KBM-7 (cell line): Measurements from ENCODE around the gene ADGRD1.

Experiments used
- DNase-seq: peaks from one replicate; pipeline ENCODE4 v3.0.0-alpha.2; 2015
- in situ Hi-C: fragments of 300-500 bp; cut with MboI; formaldehyde crosslinking; loops from 2 replicates; pipeline ENCODE4 v1.14.3; 2020; ENCODE audit warnings: low sequenced_read_pairs, low pct_unique_long_range_greater_than_20kb, mixed read lengths

Gene ADGRD1

DNA sequence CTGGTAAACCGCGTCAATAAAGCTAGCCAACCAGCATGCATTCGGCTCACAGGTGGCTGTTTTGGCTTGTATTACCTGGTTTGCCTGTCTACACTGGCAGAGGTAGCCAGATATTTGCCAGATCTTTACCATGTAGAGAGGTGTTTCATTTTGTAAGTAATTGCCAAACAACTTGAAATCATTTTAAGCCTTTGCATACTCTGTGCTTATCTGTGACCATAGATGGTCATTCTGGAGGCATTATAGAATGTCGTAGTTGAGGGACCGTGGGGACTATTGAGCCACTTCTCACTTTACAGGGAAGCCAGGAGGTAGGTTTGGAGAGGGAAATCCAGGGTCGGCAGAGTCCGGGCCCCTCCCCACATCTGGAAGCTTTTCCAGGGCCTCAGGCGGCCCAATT is 5.9 kb downstream of the ADGRD1 start:
- DNase-seq: no peak
- in situ Hi-C loops: no loop called here

- in situ Hi-C loops: no loop called here
- DNase-seq: no peak
Measured at GRCh38 chr12:130960058-130960457, 6.4 kb downstream of the ADGRD1 start.

GRCh38 chr12:130960787-130961186 is 7.1 kb downstream of the ADGRD1 start:
- no peak for DNase-seq
- in situ Hi-C loops: no loop called here

DNA sequence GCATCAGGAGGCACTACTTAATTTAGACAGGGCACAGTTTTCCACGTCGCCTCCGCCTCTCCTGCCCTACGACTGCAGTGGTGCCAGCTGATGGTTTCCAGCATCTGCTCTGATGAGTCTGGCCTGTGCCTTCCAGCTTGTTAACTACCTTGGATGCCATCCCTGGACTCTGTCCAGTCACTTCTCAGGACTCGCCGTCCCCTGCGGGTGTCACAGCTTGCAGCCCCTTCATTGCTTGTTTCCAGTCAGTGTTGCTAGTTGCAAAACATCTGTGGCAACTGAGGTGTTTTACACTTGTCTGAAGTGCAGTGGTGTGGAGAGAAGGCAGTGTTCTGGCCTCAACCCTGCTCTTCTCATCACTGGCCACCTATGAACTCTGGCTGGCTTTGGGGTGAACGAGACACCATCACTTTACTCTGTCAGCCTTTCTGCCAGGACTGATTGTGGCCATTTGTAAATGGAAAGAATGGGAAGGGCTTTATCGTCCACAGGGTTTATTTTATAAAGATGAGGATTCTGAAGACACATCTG is 8.3 kb downstream of the ADGRD1 start:
- in situ Hi-C loops: no loop called here
- DNase-seq: no peak

DNA sequence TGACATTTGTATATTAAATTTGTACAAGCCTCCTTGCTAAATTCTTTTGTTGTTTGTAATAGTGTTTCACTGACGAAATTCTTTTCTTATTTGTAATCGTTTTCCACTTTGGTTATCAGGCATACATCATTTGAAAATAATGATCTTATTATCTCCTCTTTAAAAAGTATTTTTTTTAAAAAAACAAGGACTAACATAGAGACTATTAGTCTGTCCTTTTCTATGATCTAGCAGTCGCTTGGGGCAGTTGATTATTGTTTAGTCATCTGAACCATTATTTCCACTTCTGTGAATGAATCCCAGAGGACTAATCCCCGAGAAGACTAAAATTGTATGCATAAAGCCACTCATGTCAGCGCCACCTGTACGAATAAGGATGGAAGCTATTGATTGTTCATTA is 11.5 kb downstream of the ADGRD1 start:
- no peak for DNase-seq
- in situ Hi-C loops: no loop called here

DNA sequence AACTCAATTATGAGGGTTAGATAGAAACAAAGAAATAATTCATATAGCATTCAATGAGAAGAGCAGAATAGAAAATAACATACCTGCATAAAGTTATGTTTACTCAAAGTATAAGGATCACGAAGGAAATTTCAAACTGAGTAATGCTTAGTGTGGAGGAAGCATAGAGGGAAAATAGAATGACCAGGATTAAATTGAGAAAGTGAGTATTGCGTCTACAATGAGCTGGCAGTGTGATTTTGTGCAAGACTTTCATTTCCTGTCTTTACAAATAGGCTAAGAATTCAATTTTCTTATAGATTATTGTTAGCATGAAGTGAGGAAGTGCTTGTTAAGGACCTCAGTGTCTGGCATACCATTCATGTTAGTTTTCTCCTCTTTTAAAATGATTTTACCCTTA is 12.0 kb downstream of the ADGRD1 start:
- no peak for DNase-seq
- in situ Hi-C loops: no loop called here

GRCh38 chr12:130966443-130967030 is 12.8 kb downstream of the ADGRD1 start:
- in situ Hi-C loops: no loop called here
- DNase-seq: no peak

- DNase-seq: no peak
- in situ Hi-C loops: no loop called here
Measured at GRCh38 chr12:130967636-130968035, 13.9 kb downstream of the ADGRD1 start.

DNA sequence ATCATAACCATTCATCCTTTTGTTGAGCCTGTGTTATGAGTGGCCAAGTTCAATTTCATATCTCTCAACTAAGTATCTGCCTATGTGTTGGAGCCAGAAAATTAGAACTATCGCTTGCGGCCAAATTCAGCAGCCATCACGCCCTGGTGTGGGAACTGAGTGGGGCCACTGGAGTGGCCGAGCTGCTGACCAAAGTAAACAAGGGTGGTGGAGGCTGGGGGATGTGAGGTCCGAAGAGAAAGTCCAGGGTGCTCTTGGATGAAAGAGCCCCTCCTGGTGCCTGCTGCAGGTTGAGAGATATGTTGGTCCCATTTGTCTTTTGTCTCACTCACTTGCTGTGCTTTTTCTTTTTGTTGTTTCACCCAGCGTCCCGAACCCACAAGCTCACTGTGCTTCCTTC is 14.9 kb downstream of the ADGRD1 start:
- in situ Hi-C loops: no loop called here
- DNase-seq: no peak

- DNase-seq: no peak
- in situ Hi-C loops: no loop called here
Measured at GRCh38 chr12:130969223-130969622, 15.5 kb downstream of the ADGRD1 start.

GRCh38 chr12:130970165-130970907 is 16.6 kb downstream of the ADGRD1 start:
- DNase-seq: no peak
- in situ Hi-C loops: no loop called here

- no peak for DNase-seq
- in situ Hi-C loops: no loop called here
Measured at GRCh38 chr12:130970908-130971233, 17.2 kb downstream of the ADGRD1 start.

DNA sequence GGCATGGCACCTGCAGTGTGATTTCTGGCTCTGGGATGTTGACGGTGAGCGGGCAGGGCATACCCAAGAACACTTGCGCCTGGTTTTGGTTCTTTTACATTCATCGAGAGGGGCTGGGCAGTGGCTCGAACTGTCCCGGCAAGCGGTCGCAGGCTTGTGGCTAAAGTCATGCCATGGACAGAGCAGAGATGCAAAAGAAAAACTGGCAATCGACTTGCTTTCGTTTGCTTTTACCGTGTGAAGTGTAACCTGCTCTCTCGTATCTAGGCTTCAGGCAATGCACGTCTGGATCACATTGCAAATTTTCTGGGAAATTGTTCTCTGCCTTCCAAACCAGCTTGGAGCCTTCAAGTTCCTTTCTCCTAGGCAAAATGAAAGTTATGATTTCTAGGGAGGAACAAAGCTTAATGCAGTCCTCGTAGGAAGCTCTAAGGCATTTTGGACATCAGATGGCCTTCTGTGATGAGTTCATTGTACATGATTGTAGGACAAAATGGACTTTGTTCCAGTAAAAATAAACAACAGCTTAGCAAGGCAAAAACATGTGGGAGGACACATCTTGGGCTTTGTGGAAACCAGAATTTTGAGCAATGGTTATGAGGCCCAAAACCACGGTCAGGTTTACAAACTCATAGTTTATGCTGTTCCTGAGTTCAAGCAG is 18.3 kb downstream of the ADGRD1 start:
- in situ Hi-C loops: no loop called here
- DNase-seq: no peak

DNA sequence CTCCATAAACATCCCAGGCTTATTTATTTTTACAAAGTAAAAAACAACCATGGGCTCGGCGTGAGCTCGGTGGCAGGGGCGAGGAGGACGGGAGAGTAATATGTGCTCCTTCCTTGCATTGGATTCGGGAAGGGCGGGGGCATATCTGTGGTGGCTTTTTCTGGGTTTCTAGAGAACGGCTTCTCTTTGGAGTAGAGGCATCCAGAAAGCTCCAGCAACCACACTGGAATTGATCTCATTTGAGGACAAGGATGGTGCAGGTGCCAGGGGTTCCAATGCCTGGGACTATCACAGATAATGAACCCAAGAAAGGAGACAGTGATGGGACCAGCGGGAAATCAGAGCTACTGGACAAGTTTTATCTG is 18.9 kb downstream of the ADGRD1 start:
- in situ Hi-C loops: no loop called here
- no peak for DNase-seq

DNA sequence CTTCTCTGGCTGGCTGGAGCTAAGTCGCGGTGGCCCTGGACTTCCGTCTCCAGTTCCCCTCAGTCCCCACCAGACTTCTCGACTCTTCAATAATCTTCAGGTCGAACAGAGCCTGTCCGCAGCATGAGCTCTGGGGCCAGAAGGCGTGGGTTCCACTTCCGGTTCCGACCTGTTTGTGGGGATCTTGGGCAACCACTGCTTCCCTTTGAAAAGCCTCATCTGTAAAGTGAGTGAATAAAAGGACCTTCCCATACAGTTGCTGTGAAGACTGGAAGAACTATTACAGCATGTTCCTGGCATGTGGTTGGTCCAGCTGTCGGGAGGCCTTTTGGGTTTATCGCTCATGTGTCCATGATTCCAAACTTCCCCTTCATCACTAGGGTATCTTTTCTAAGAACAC is 19.4 kb downstream of the ADGRD1 start:
- in situ Hi-C loops: no loop called here
- no peak for DNase-seq

DNA sequence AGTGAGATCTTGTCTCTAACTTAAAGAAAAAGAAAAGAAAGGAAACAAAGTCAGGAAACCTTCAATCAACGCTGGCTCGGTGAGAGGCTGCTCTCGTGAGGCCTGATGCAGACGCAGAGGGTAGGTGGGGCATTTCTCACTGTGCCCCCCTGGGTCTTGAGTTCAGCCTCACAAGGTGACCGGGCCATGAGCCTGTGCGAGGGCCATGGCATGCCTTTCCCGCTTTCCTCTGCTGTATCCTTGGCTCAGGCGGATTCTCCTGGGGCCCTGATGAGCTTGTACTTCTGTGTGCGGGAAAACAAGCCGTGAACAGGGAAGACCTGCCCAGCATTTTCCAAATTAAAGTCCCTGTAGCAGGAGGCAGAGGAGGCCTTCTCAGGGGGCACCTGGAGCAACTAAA is 20.2 kb downstream of the ADGRD1 start:
- DNase-seq: no peak
- in situ Hi-C loops: no loop called here

DNA sequence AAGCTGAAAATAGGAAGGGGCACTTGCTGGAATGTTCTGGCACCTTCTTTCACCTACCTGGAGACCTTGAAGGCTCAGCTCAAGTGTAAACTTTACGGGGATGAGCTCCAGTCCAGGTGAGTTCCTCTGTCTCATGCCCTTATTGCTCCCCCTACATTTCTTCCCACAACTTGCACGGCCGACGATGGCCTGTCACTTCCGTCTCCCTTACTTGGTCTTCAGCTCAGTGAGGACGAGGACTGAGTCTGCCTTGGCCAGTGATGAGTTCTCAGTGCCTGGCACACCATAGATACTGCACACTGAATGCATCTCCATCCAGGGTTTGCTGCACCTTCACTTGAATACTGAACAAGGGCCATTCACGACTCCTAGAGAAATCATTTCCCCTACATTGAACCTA is 21.4 kb downstream of the ADGRD1 start:
- in situ Hi-C loops: no loop called here
- no peak for DNase-seq

- DNase-seq: no peak
- in situ Hi-C loops: no loop called here
Measured at GRCh38 chr12:130976171-130976720, 22.5 kb downstream of the ADGRD1 start.

GRCh38 chr12:130977046-130977742 is 23.5 kb downstream of the ADGRD1 start:
- in situ Hi-C loops: no loop called here
- no peak for DNase-seq

DNA sequence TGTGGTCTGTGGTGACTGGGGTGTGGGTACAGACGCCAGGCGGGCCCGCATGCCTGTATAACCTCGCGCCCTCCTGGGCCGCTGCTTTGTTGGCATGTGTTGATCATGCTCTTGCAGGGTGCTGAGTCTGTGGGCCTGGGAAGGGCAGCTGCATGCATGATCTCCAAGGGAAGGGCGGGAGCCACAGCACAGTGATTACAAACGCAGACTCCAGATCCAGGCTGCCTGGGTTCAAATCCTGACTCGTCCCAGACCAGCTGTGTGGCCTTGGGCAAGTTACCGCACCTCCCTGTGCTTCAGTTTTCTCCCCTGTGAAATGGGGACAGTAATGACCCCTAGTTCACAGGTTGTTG is 24.0 kb downstream of the ADGRD1 start:
- DNase-seq: no peak
- in situ Hi-C loops: no loop called here
